Progenitor cell of endocrine pancreas (in vitro differentiated cells): Measurements from ENCODE around the gene LRBA. TPM values are rescaled to one million over a fixed set of nuclear protein-coding genes. Genes with fewer than 3 reads are reported as not detected.

Source experiments
- DNase-seq: peaks from one replicate; pipeline ENCODE4 v3.0.0; 2021; ENCODE audit warnings: low spot score; ENCODE audit not compliant: unreplicated experiment
- H3K27ac Mint-ChIP-seq: 2 replicates; pipeline ENCODE4 v1.8.0; 2021; ENCODE audit warnings: mild to moderate bottlenecking, moderate library complexity, mixed read lengths
- H3K27me3 Mint-ChIP-seq: 2 replicates; pipeline ENCODE4 v1.8.0; 2021; ENCODE audit warnings: mixed read lengths
- H3K36me3 Mint-ChIP-seq: 2 replicates; pipeline ENCODE4 v1.8.0; 2022; ENCODE audit warnings: mixed read lengths; ENCODE audit not compliant: insufficient read depth
- H3K4me1 Mint-ChIP-seq: 2 replicates; pipeline ENCODE4 v1.8.0; 2021; ENCODE audit warnings: low read depth, mixed read lengths
- H3K4me3 Mint-ChIP-seq: 2 replicates; pipeline ENCODE4 v1.8.0; 2021; ENCODE audit warnings: low read depth, mild to moderate bottlenecking, moderate library complexity, mixed read lengths
- H3K9me3 Mint-ChIP-seq: 2 replicates; pipeline ENCODE4 v1.8.0; 2021; ENCODE audit warnings: low read depth, mixed read lengths
- CTCF ChIP-seq: fragments of 200-600 bp; sonication (generic); IDR thresholded peaks from one replicate; pipeline ENCODE4 v1.5.0; 2021; ENCODE audit warnings: antibody characterized with exemption, mild to moderate bottlenecking; ENCODE audit not compliant: unreplicated experiment
- total RNA-seq: library from RNA; stranded (reverse); gene quantifications from 2 replicates; pipeline ENCODE4 v1.2.1, GENCODE V29; 2021

Gene LRBA
- total RNA-seq, 1 donor from 2014 or later = 95.2 TPM

DNA sequence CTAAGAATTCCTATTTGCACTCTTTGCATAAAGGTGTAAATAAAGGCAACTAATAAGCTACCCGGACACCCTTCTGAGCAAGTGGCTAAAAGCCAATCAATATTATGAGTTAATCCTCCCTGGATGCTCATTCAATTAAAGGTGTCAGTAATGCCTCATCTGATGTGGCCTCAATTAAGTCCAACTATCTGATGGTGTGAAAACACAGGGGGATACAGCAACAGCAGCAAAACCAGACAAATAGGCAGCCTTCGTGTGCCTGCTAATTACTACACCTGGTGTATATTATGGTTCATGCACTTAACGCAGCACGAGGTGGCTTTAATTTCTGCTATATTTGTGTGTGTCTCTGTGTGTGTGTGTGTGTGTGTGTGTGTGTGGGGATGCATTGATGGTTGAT, 692.4 kb downstream of the LRBA start:
- no peak for TF ChIP-seq CTCF
- Mint-ChIP-seq H3K4me1 (no peaks in the 10 kb centered on the region), H3K27ac (no peak overlapping the region), H3K27me3 (no peaks in the 10 kb centered on the region), H3K4me3 (no peak overlapping the region), H3K9me3 (no peaks in the 10 kb centered on the region), H3K36me3 (peaks cover 6% of the 10 kb centered on the region)
- no peak for DNase-seq

DNA sequence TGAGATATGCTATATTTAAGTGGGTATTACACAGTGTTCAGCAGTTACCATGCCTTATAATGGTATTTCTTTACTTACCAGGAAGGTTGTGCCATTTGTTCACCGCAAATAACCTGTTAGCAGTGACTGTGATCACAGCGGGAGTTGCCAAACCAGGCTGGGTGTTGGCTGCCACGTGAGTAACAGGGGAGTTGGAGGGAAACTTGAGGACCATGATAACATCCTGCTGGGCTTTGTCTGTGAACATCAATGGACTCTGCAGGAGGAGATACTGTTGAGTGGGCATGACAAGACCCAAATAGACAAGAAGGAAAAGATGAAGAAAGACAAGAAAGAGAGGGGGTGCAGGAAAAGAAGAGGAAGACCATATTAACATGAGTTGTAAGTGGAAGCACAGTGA, 694.0 kb downstream of the LRBA start:
- no peak overlapping the region for H3K4me3 Mint-ChIP-seq
- DNase-seq = no peak
- H3K27ac Mint-ChIP-seq = no peak overlapping the region
- H3K36me3 Mint-ChIP-seq = peaks cover 6% of the 10 kb centered on the region
- H3K9me3 Mint-ChIP-seq = no peaks in the 10 kb centered on the region
- no peaks in the 10 kb centered on the region for H3K27me3 Mint-ChIP-seq
- TF ChIP-seq CTCF = no peak
- H3K4me1 Mint-ChIP-seq = no peaks in the 10 kb centered on the region

- Mint-ChIP-seq H3K36me3 (peaks cover 2% of the 10 kb centered on the region), H3K4me3 (no peak overlapping the region), H3K27ac (no peak overlapping the region), H3K9me3 (no peaks in the 10 kb centered on the region), H3K27me3 (no peaks in the 10 kb centered on the region), H3K4me1 (peaks cover 7% of the 10 kb centered on the region)
- TF ChIP-seq CTCF = no peak
- no peak for DNase-seq
These were observed 696.1 kb downstream of the LRBA start for GRCh38 chr4:150318971-150319370.

- Mint-ChIP-seq H3K36me3 (peaks cover 2% of the 10 kb centered on the region), H3K9me3 (no peaks in the 10 kb centered on the region), H3K4me1 (peaks cover 7% of the 10 kb centered on the region), H3K27ac (no peak overlapping the region), H3K27me3 (no peaks in the 10 kb centered on the region), H3K4me3 (no peak overlapping the region)
- no peak for TF ChIP-seq CTCF
- DNase-seq = no peak
These were observed 696.6 kb downstream of the LRBA start for GRCh38 chr4:150318527-150318926.

GRCh38 chr4:150316332-150317205, 698.5 kb downstream of the LRBA start:
- peaks cover 2% of the 10 kb centered on the region for H3K36me3 Mint-ChIP-seq
- DNase-seq = no peak
- no peak for TF ChIP-seq CTCF
- H3K4me1 Mint-ChIP-seq = peaks cover 7% of the 10 kb centered on the region
- H3K4me3 Mint-ChIP-seq = no peak overlapping the region
- no peaks in the 10 kb centered on the region for H3K9me3 Mint-ChIP-seq
- no peak overlapping the region for H3K27ac Mint-ChIP-seq
- H3K27me3 Mint-ChIP-seq = no peaks in the 10 kb centered on the region
